Stimulated activated CD8-positive, alpha-beta memory T cell treated with anti-CD3 and anti-CD28 coated beads, Interleukin-4, amount 100 ng/mL, for 24 hours (primary cell): Measurements from ENCODE around the gene KRTAP10-10.
"Not testable (repeated sequence)": the region's sequence is repeated elsewhere in the genome, so short reads cannot be mapped to it uniquely, and the experiment has no call there.

Experiments
- DNase-seq: peaks from one replicate; pipeline ENCODE4 v3.0.0-alpha.2; 2020; ENCODE audit warnings: low read depth

KRTAP10-10 gene

GRCh38 chr21:44602463-44602850 lies 34.7 kb upstream of the KRTAP10-10 start:
- no peak for DNase-seq

- DNase-seq = no peak
Observed at GRCh38 chr21:44603109-44603875, 33.9 kb upstream of the KRTAP10-10 start.

- no peak for DNase-seq
Observed at GRCh38 chr21:44603911-44604310, 33.2 kb upstream of the KRTAP10-10 start.

GRCh38 chr21:44606495-44606894 lies 30.7 kb upstream of the KRTAP10-10 start:
- DNase-seq = no peak

GRCh38 chr21:44609193-44609592 lies 28.0 kb upstream of the KRTAP10-10 start:
- no peak for DNase-seq

- DNase-seq = not testable (repeated sequence)
Observed at GRCh38 chr21:44610157-44610843, 26.9 kb upstream of the KRTAP10-10 start.

GRCh38 chr21:44611551-44611950 lies 25.6 kb upstream of the KRTAP10-10 start:
- no peak for DNase-seq

GRCh38 chr21:44612029-44612486 lies 25.1 kb upstream of the KRTAP10-10 start, which contains the start of gene KRTAP10-8:
Gene KRTAP10-8 (plus strand): TSS chr21:44612079. CDS start chr21:44612101, 22 bp downstream.
- no peak for DNase-seq

- no peak for DNase-seq
Observed at GRCh38 chr21:44612669-44613229, 24.4 kb upstream of the KRTAP10-10 start.

GRCh38 chr21:44613386-44614155 lies 23.6 kb upstream of the KRTAP10-10 start:
- no peak for DNase-seq

GRCh38 chr21:44614161-44614631 lies 23.0 kb upstream of the KRTAP10-10 start:
- no peak for DNase-seq

GRCh38 chr21:44614961-44615391 lies 22.2 kb upstream of the KRTAP10-10 start:
- no peak for DNase-seq

GRCh38 chr21:44615466-44615865 lies 21.7 kb upstream of the KRTAP10-10 start:
- DNase-seq = no peak

GRCh38 chr21:44615911-44616590 lies 21.1 kb upstream of the KRTAP10-10 start:
- DNase-seq = no peak

GRCh38 chr21:44616591-44616926 lies 20.6 kb upstream of the KRTAP10-10 start:
- no peak for DNase-seq

- no peak for DNase-seq
Observed at GRCh38 chr21:44617071-44617501, 20.1 kb upstream of the KRTAP10-10 start.

GRCh38 chr21:44618504-44618903 lies 18.7 kb upstream of the KRTAP10-10 start:
- no peak for DNase-seq

GRCh38 chr21:44618909-44619308 lies 18.2 kb upstream of the KRTAP10-10 start:
- peak; percentile 24 for DNase-seq

- DNase-seq = no peak
Observed at GRCh38 chr21:44619886-44620285, 17.3 kb upstream of the KRTAP10-10 start.

- no peak for DNase-seq
Observed at GRCh38 chr21:44623575-44623974, 13.6 kb upstream of the KRTAP10-10 start.

GRCh38 chr21:44625756-44626155 lies 11.4 kb upstream of the KRTAP10-10 start:
- DNase-seq = no peak
